GM12874 (cell line): ENCODE measurements around the gene RASD1.

Experiments used
- TF ChIP-seq, protein P1 (sequence below): IDR thresholded peaks from 2 replicates; pipeline ENCODE4 v1.5.1; 2011; ENCODE audit warnings: low read depth, mild to moderate bottlenecking, control low read depth, low read length, moderate library complexity; ENCODE audit not compliant: insufficient read depth

RASD1 gene

DNA sequence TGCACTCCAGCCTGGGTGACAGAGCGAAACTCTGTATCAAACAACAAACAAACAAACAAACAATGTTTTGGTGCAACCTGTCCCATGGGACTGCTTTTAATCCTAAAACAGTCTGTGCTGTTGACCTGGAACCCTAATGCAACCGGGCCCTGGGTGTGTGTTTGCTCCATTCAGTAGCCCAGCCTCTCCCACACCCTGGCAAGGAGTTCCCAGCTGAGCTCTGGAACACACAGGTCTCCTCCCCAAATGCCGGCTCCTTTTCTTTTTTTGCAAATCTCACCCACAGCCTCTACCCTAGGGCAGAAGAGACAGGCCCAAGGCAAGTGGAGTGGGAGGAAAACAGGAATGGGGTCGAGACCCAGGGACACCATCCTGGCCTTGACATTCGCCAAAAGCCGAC lies 29.8 kb upstream of the RASD1 start:
- TF ChIP-seq, protein P1, sequence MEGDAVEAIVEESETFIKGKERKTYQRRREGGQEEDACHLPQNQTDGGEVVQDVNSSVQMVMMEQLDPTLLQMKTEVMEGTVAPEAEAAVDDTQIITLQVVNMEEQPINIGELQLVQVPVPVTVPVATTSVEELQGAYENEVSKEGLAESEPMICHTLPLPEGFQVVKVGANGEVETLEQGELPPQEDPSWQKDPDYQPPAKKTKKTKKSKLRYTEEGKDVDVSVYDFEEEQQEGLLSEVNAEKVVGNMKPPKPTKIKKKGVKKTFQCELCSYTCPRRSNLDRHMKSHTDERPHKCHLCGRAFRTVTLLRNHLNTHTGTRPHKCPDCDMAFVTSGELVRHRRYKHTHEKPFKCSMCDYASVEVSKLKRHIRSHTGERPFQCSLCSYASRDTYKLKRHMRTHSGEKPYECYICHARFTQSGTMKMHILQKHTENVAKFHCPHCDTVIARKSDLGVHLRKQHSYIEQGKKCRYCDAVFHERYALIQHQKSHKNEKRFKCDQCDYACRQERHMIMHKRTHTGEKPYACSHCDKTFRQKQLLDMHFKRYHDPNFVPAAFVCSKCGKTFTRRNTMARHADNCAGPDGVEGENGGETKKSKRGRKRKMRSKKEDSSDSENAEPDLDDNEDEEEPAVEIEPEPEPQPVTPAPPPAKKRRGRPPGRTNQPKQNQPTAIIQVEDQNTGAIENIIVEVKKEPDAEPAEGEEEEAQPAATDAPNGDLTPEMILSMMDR = no peak

DNA sequence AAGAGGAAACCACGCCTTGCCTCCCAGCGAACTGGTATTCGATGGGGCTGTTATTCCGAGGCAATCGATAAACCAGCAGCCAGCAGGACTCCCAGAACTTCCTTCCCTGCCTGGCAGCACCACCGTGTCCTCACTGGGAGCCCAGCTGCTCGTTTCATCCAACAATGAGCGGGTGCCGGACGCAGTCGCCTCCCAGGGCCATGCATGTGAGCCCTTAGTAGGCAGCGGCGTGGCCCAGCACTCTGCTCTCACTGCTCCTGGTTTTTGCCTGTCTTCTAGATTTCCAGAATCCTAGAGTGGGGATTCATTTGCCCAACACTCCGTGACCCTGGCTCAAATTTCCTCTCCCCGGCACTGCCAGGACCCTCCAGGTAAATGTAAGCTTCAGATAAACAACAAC lies 29.1 kb upstream of the RASD1 start:
- TF ChIP-seq, protein P1 = no peak

DNA sequence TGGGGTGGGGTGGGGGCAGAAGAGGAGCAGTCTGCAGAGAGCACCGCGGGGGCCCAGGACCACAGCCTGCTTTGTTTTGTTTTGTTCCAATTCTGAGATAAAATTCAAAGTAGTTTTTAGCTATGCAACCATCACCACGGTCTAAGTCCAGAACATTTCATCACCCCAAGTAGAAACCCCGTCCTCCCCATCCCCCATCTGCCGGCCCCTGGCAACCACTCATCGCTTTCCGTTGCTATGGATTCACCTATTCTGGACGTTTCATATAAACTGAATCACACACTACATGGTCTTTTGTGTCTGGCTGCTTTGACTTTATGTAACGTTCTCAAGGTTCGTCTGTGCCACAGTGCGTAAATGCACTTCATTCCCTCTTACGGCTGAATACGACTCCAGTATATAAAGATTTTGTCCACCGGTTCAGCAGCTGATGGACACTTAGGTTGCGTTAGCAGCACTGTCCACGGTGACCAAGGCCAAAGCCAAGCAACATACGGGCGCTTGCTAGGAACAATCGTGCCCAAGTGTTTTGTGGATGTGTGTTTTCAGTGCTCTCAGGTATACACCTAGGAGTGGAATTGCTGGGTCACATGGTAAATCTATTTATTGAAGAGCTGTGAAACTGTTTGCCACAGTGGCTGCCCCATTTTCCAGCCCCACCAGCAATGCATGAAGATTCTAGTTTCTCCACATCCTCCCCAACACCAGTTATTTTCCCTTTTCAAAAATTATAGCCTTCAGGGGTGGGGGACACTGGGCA lies 27.7 kb upstream of the RASD1 start:
- TF ChIP-seq, protein P1 = no peak

DNA sequence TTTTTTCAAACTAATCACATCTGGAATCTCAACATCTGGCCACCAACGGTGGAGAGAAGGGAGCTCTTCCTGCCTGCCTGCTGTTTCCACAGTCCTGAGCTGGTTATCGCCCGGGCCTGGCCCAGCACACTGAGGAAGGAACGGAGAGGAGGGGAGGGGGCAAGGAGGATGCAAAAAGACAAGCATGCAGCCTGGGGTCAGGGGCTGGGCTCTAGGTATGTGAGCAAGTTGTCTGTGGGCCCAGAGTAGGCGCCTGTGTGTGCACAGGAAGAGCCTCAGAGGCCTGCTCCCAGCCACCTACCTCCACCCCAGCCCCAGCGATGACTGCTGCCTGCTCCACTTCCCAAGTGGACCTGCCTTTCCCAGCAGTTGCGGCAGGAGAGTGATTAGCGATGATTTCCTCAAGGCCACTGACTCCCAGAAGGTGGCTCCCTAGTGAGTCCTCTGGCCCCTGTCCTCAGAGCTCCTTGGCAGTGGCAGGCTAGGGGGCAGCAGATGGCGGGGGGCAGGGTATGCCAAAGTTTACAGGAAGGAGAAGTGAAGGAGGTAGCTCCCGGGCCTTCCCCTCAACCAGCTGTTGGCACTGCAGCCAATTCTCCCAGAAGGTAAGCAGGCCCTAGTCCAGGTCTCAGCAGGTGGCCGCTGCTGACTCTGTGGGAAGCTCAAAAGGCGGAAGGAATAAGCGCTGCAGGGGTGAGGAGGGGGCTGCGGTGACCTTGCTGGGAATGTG lies 27.0 kb upstream of the RASD1 start:
- TF ChIP-seq, protein P1 = no peak

DNA sequence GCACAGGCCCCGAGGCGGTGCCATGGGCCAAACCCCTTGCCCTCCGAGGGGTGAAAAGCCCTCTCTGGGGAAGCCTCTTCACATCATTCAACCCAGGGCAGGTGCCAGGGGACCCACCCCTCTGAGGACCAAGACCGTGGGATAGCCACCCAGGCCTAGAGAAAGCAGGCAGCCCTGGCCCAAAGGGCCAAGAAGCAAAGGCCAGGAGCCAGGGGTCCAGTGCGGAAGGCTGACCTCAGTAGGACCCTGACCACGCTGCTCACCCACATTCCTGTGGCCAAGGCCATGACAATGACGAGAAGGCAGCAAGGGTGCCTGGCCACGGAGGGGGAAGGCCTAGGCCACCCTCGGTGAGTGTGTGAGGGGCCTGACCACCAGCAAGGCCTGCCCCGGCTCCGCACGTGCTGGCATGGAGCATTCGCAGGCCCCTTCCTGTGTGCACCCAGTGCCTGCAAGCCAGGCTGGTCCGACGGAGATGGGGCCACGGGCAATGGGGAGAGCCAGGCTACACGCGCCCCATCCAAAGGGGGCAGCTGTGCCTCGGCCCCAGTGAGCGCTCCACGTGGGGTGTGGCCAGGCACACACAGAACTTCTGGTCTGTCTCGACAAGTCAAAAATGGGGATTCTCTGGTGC lies 24.5 kb upstream of the RASD1 start:
- TF ChIP-seq, protein P1 = no peak

DNA sequence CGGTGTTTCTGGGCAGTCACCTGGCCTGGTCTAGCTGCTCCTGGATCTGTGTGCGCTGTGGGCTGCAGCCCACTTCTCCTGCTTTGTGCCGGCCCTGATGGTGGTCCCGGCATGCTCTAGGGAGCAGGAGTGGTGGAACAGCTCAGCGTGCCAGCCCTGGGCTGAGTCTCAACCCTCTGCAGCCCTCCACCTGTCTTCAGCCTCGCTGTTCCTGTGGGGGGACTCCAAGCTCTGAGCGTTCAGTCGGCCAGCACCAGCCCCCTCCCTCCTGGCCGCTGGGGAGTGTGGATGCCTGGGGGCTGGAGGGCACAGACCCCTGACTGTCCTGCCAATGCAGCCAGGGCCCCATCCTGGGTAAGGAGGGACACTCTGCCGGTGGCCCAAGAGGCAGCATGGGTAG lies 23.7 kb upstream of the RASD1 start:
- TF ChIP-seq, protein P1 = no peak

DNA sequence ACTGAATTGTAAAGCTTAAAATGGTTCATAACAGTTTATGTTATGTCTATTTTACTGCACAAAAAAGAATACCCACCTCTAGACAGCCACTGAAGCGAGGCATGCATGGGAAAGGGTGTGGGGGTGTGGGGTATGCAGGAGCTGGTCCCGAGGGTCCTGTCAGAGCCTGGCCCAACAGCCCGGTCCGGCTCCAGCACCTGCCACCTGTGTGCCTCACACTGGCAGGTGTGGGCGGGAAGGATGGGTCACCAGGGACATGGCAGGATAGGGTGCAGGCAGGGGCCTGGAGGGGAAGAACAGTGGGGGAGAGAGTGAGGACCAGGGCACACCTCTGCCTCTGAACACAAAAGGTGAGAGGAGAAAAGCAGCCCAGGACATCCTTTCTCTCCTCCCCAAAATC lies 22.8 kb upstream of the RASD1 start:
- TF ChIP-seq, protein P1 = no peak
